Stimulated activated memory B cell treated with anti-CD40 and anti-IgM and Interleukin-4, amounts not matched to agents 10 μg/mL and 1 μg/mL and 100 μg/mL, for 72 hours (primary cell): ENCODE measurements around the gene STK11.
A peak's percentile ranks its signal among the peaks of the same experiment; 100 is the strongest.

Source experiments
- ATAC-seq: fragments of 150-1000 bp; cut with Tn5 transposase; 2 replicates; pipeline ENCODE4 v1.10.0; 2021
- H3K27ac Mint-ChIP-seq: one replicate; pipeline ENCODE4 v1.8.0; 2022; ENCODE audit warnings: mild to moderate bottlenecking, mixed read lengths
- H3K27me3 Mint-ChIP-seq: one replicate; pipeline ENCODE4 v1.8.0; 2022; ENCODE audit warnings: mixed read lengths
- H3K36me3 Mint-ChIP-seq: one replicate; pipeline ENCODE4 v1.8.0; 2022; ENCODE audit warnings: mixed read lengths
- H3K4me1 Mint-ChIP-seq: one replicate; pipeline ENCODE4 v1.8.0; 2022; ENCODE audit warnings: mixed read lengths
- H3K4me3 Mint-ChIP-seq: one replicate; pipeline ENCODE4 v1.8.0; 2022; ENCODE audit warnings: mild to moderate bottlenecking, moderate library complexity, mixed read lengths
- H3K9me3 Mint-ChIP-seq: one replicate; pipeline ENCODE4 v1.8.0; 2022; ENCODE audit warnings: mixed read lengths

The STK11 gene

DNA sequence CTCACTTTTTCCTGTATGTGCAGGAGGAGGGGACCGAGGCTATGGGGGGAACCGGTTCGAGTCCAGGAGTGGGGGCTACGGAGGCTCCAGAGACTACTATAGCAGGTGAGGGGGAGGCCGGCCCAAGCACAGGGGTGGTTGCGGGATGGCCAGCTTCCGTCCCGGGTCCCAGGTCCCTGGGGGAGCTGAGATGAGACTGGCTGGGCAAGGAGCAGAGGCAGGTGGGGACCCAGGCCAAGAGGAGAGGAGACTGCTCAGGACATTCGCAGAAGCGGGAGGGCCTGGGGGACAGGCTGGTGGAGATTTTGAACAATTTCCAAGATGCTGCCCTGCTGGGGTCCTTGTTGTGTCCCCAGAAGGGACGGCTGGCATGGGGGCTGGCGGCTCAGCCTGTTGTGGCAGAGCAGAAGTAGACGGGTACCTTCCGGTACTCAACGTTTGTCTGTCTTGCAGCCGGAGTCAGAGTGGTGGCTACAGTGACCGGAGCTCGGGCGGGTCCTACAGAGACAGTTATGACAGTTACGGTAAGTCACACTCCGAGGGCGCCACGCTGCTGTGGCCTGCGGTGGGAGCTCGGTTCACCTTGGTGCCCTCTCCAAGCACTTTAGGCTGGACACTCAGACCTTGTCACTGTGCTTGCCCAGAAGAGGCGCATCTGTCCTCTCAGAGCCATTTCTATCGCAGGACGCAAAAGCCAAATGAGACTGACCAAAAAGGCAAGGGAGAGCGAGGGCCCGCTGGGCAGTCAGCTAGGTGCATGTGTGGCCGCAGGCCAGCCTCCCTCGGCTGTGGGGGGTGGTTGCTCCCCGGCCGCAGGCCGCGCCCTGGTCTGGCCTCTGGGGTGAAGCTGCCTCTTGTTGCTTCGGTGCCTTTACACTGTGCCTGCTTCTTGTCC lies 66.2 kb downstream of the STK11 start:
- ATAC-seq, result no peak
- no peaks in the 10 kb centered on the region for H3K9me3 Mint-ChIP-seq
- H3K27ac Mint-ChIP-seq, result peak overlapping the region; percentile 59
- peak overlapping the region; percentile 84 for H3K4me3 Mint-ChIP-seq
- peaks cover 56% of the 10 kb centered on the region for H3K36me3 Mint-ChIP-seq
- peaks cover 67% of the 10 kb centered on the region for H3K4me1 Mint-ChIP-seq
- no peaks in the 10 kb centered on the region for H3K27me3 Mint-ChIP-seq

DNA sequence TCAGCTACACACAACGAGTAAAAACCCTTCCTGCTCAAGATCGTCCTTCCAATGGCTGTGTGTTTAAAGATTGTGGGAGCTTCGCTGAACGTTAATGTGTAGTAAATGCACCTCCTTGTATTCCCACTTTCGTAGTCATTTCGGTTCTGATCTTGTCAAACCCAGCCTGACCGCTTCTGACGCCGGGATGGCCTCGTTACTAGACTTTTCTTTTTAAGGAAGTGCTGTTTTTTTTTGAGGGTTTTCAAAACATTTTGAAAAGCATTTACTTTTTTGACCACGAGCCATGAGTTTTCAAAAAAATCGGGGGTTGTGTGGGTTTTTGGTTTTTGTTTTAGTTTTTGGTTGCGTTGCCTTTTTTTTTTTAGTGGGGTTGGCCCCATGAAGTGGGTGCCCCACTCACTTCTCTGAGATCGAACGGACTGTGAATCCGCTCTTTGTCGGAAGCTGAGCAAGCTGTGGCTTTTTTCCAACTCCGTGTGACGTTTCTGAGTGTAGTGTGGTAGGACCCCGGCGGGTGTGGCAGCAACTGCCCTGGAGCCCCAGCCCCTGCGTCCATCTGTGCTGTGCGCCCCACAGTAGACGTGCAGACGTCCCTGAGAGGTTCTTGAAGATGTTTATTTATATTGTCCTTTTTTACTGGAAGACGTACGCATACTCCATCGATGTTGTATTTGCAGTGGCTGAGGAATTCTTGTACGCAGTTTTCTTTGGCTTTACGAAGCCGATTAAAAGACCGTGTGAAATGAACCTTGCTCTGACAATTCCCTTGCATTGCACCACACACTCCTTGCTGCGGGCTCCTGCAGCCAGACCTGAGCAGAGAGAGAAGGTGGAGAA lies 67.1 kb downstream of the STK11 start:
- peaks cover 59% of the 10 kb centered on the region for H3K36me3 Mint-ChIP-seq
- H3K9me3 Mint-ChIP-seq, result no peaks in the 10 kb centered on the region
- no peak overlapping the region for H3K27ac Mint-ChIP-seq
- peaks cover 64% of the 10 kb centered on the region for H3K4me1 Mint-ChIP-seq
- H3K27me3 Mint-ChIP-seq, result no peaks in the 10 kb centered on the region
- H3K4me3 Mint-ChIP-seq, result peak overlapping the region; percentile 56
- ATAC-seq, result no peak

GRCh38 chr19:1273263-1274041 lies 67.9 kb downstream of the STK11 start:
- H3K27ac Mint-ChIP-seq, result peak overlapping the region; percentile 87
- no peaks in the 10 kb centered on the region for H3K9me3 Mint-ChIP-seq
- peaks cover 65% of the 10 kb centered on the region for H3K36me3 Mint-ChIP-seq
- H3K4me1 Mint-ChIP-seq, result peaks cover 62% of the 10 kb centered on the region
- peak overlapping the region; percentile 57 for H3K4me3 Mint-ChIP-seq
- ATAC-seq, result no peak
- H3K27me3 Mint-ChIP-seq, result no peaks in the 10 kb centered on the region

GRCh38 chr19:1274081-1274851 lies 68.7 kb downstream of the STK11 start:
- H3K36me3 Mint-ChIP-seq, result peaks cover 71% of the 10 kb centered on the region

GRCh38 chr19:1274852-1275259 lies 69.3 kb downstream of the STK11 start:
- peak overlapping the region; percentile 72 for H3K4me3 Mint-ChIP-seq
- H3K9me3 Mint-ChIP-seq, result no peaks in the 10 kb centered on the region
- ATAC-seq, result no peak
- H3K4me1 Mint-ChIP-seq, result peaks cover 61% of the 10 kb centered on the region
- peak overlapping the region; percentile 87 for H3K27ac Mint-ChIP-seq
- H3K36me3 Mint-ChIP-seq, result peaks cover 76% of the 10 kb centered on the region
- H3K27me3 Mint-ChIP-seq, result no peaks in the 10 kb centered on the region

More at GRCh38 chr19:1274081-1274851, 68.7 kb downstream of the STK11 start:
- Mint-ChIP-seq H3K27ac (peak overlapping the region; percentile 87), H3K9me3 (no peaks in the 10 kb centered on the region), H3K4me1 (peaks cover 56% of the 10 kb centered on the region), H3K27me3 (no peaks in the 10 kb centered on the region), H3K4me3 (peak overlapping the region; percentile 69)
- no peak for ATAC-seq

GRCh38 chr19:1275260-1275975 lies 69.8 kb downstream of the STK11 start, which contains the start of gene FAM174C:
Gene FAM174C, plus strand, starts transcription at chr19:1275530. Its CDS starts 20 bp downstream, at chr19:1275550.
- peak; percentile 93 for ATAC-seq
- peaks cover 61% of the 10 kb centered on the region for H3K4me1 Mint-ChIP-seq
- peak within 1 kb of the TSS; percentile 87 for H3K27ac Mint-ChIP-seq
- H3K27me3 Mint-ChIP-seq, result no peaks in the 10 kb centered on the region
- H3K9me3 Mint-ChIP-seq, result no peaks in the 10 kb centered on the region
- H3K36me3 Mint-ChIP-seq, result peaks cover 76% of the 10 kb centered on the region
- H3K4me3 Mint-ChIP-seq, result peak within 1 kb of the TSS; percentile 81

GRCh38 chr19:1275976-1276627 lies 70.5 kb downstream of the STK11 start:
- no peaks in the 10 kb centered on the region for H3K9me3 Mint-ChIP-seq
- H3K4me1 Mint-ChIP-seq, result peaks cover 55% of the 10 kb centered on the region
- H3K4me3 Mint-ChIP-seq, result peak overlapping the region; percentile 81
- no peak for ATAC-seq
- peaks cover 72% of the 10 kb centered on the region for H3K36me3 Mint-ChIP-seq
- peak overlapping the region; percentile 87 for H3K27ac Mint-ChIP-seq
- no peaks in the 10 kb centered on the region for H3K27me3 Mint-ChIP-seq

GRCh38 chr19:1276628-1277022 lies 71.0 kb downstream of the STK11 start:
- Mint-ChIP-seq H3K9me3 (no peaks in the 10 kb centered on the region), H3K4me3 (peak overlapping the region; percentile 81), H3K4me1 (peaks cover 49% of the 10 kb centered on the region), H3K27ac (peak overlapping the region; percentile 87), H3K27me3 (peaks cover 4% of the 10 kb centered on the region), H3K36me3 (peaks cover 67% of the 10 kb centered on the region)
- no peak for ATAC-seq

DNA sequence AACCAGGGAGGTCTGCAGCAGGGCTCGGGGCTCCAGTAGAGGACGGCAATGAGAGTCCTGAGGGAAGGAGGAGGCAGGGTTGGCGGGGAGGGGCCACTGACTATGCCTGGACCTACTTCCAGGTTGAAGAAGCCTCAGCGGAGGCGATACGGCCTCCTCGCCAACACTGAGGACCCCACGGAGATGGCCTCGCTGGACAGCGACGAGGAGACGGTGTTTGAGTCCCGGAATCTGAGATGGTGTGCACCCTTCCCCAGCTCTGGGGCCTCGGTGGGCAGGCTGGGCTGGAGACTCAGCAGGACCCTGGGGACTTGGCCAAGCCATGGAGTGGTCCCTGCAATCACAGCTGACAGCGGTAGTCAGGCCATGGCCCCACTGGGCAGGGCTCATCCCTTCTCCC lies 71.5 kb downstream of the STK11 start:
- no peak for ATAC-seq
- H3K4me3 Mint-ChIP-seq, result peak overlapping the region; percentile 81
- peak overlapping the region; percentile 87 for H3K27ac Mint-ChIP-seq
- peaks cover 63% of the 10 kb centered on the region for H3K36me3 Mint-ChIP-seq
- H3K27me3 Mint-ChIP-seq, result peaks cover 8% of the 10 kb centered on the region
- H3K4me1 Mint-ChIP-seq, result peaks cover 45% of the 10 kb centered on the region
- no peaks in the 10 kb centered on the region for H3K9me3 Mint-ChIP-seq
